Liver (tissue), 3 donors: Measurements from ENCODE around the gene GNLY.

Experiments used
- ATF3 ChIP-seq: IDR thresholded peaks from 2 replicates; pipeline ENCODE4 v1.6.1; 2016; ENCODE audit warnings: antibody characterized with exemption
- CTCF ChIP-seq: fragments of 150-350 bp; IDR thresholded peaks from 2 replicates; pipeline ENCODE4 v1.5.1; 2017; ENCODE audit warnings: improper control_type of control experiment, low read depth, low read length; ENCODE audit not compliant: missing input control
- GABPA ChIP-seq, 2 donors: IDR thresholded peaks in 1 of 2; conservative IDR thresholded peaks in 1 of 2; 2 replicates each; pipeline ENCODE4 v1.6.1; 2016; ENCODE audit warnings: antibody characterized with exemption in 2 of 2, mild to moderate bottlenecking in 1 of 2, moderate library complexity in 1 of 2
- JUND ChIP-seq, 2 donors: IDR thresholded peaks; 2 replicates each; pipeline ENCODE4 v1.6.1; 2016; ENCODE audit warnings: antibody characterized with exemption in 2 of 2
- MAX ChIP-seq: IDR thresholded peaks from 2 replicates; pipeline ENCODE4 v1.6.1; 2016; ENCODE audit warnings: antibody characterized with exemption
- RXRA ChIP-seq, 2 donors: IDR thresholded peaks; 2 replicates each; pipeline ENCODE4 v1.6.1; 2017 to 2018; ENCODE audit warnings: antibody characterized with exemption in 2 of 2, mild to moderate bottlenecking in 1 of 2
- TAF1 ChIP-seq: conservative IDR thresholded peaks from 2 replicates; pipeline ENCODE4 v1.6.1; 2016; ENCODE audit warnings: antibody characterized with exemption, mild to moderate bottlenecking
- YY1 ChIP-seq: IDR thresholded peaks from 2 replicates; pipeline ENCODE4 v1.6.1; 2016; ENCODE audit warnings: antibody characterized with exemption, mild to moderate bottlenecking
- ZBTB33 ChIP-seq: IDR thresholded peaks from 2 replicates; pipeline ENCODE4 v1.6.1; 2016; ENCODE audit warnings: antibody characterized with exemption
- donor health status: healthy.
- donor health status: healthy.

- no peak for TF ChIP-seq YY1
- TF ChIP-seq CTCF, result no peak
- no peak for TF ChIP-seq ZBTB33
- no peak for TF ChIP-seq MAX
- TF ChIP-seq RXRA (IDR thresholded peaks at IDR 0.05), result no peak
- TF ChIP-seq JUND (IDR thresholded peaks at IDR 0.05), result no peak
- no peak for TF ChIP-seq GABPA (IDR thresholded peaks at IDR 0.05 in 1 of 2, conservative IDR thresholded peaks at IDR 0.05 in 1 of 2)
- no peak for TF ChIP-seq TAF1
- no peak for TF ChIP-seq ATF3
These were observed 49.3 kb downstream of the GNLY start for GRCh38 chr2:85743304-85743978.
